Ishikawa (cell line): ENCODE data around the gene ATP1A4.

Source experiments
- EP300 ChIP-seq: IDR thresholded peaks from 2 replicates; pipeline ENCODE4 v1.6.1; 2012; ENCODE audit warnings: borderline replicate concordance
- FOXM1 ChIP-seq: IDR thresholded peaks from 2 replicates; pipeline ENCODE4 v1.6.1; 2012; ENCODE audit warnings: low read depth, borderline replicate concordance
- MAX ChIP-seq: IDR thresholded peaks from 2 replicates; pipeline ENCODE4 v1.6.1; 2012
- NFIC ChIP-seq: IDR thresholded peaks from 2 replicates; pipeline ENCODE4 v1.6.1; 2012
- RAD21 ChIP-seq: IDR thresholded peaks from 2 replicates; pipeline ENCODE4 v1.6.1; 2012; ENCODE audit warnings: low read depth
- TCF12 ChIP-seq: IDR thresholded peaks from 2 replicates; pipeline ENCODE4 v1.6.1; 2012; ENCODE audit warnings: low read depth
- TEAD4 ChIP-seq: IDR thresholded peaks from 2 replicates; pipeline ENCODE4 v1.6.1; 2012
- YY1 ChIP-seq: IDR thresholded peaks from 2 replicates; pipeline ENCODE4 v1.6.1; 2012; ENCODE audit warnings: low read depth
- ZBTB7A ChIP-seq: IDR thresholded peaks from 2 replicates; pipeline ENCODE4 v1.6.1; 2012; ENCODE audit warnings: low read depth
- TF ChIP-seq, protein P1 (sequence below): IDR thresholded peaks from 2 replicates; pipeline ENCODE4 v1.6.1; 2012

GRCh38 chr1:160151303-160151702 lies at the start of gene ATP1A4:
- TF ChIP-seq, protein P1, sequence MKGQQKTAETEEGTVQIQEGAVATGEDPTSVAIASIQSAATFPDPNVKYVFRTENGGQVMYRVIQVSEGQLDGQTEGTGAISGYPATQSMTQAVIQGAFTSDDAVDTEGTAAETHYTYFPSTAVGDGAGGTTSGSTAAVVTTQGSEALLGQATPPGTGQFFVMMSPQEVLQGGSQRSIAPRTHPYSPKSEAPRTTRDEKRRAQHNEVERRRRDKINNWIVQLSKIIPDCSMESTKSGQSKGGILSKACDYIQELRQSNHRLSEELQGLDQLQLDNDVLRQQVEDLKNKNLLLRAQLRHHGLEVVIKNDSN: no peak
- TF ChIP-seq MAX (no peak), EP300 (no peak), ZBTB7A (no peak), TEAD4 (no peak), NFIC (no peak), FOXM1 (no peak), YY1 (no peak), RAD21 (no peak), TCF12 (no peak)
